ENCODE data around the gene USP17L26.
"Not testable (repeated sequence)": the region's sequence is repeated elsewhere in the genome, so short reads cannot be mapped to it uniquely, and the experiment has no call there.

Gene USP17L26, protein sequence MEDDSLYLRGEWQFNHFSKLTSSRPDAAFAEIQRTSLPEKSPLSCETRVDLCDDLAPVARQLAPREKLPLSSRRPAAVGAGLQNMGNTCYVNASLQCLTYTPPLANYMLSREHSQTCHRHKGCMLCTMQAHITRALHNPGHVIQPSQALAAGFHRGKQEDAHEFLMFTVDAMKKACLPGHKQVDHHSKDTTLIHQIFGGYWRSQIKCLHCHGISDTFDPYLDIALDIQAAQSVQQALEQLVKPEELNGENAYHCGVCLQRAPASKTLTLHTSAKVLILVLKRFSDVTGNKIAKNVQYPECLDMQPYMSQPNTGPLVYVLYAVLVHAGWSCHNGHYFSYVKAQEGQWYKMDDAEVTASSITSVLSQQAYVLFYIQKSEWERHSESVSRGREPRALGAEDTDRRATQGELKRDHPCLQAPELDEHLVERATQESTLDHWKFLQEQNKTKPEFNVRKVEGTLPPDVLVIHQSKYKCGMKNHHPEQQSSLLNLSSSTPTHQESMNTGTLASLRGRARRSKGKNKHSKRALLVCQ

DNA sequence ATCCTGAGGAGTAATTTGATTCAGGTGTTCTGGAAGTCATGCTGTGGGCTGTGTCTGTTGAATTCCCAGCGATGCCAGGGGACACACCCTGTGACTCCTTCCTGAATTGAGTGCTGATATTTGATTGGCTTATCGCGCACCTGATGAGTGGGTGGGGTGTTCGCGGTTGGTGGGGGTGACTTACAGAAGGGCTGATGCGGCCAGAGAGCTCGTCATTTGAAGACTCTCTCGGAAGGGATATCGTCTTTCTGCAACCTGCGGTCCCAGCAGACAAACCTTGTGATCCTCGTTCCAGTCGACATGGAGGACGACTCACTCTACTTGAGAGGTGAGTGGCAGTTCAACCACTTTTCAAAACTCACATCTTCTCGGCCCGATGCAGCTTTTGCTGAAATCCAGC is at the start of gene USP17L26:
Gene USP17L26 (plus strand): TSS at position 301 of the 400 bp plus-strand sequence. CDS start 0 bp downstream, at position 301.
- DNase-seq (ENCODE audit: low read depth), result not testable (repeated sequence)

DNA sequence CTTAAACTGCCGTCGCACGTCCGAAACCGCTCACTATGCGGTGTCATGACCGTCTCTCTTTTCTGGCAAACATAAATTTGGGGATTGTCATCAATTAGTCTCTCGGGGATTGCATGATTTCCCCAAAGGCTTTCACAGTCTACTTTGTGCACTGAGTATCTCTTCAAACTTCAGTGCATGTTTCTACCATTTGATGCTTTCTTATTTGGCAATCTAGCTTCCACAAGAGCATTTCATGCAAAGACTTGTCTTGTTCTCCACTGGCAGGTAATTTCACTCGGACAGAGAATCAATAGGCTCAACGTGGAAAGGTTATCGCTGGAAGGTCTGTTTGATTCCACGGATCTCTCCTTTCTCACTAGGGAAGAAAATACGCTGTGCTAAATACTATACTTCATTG is 10.3 kb upstream of the USP17L26 start:
- DNase-seq (ENCODE audit: low read depth), result not testable (repeated sequence)

DNA sequence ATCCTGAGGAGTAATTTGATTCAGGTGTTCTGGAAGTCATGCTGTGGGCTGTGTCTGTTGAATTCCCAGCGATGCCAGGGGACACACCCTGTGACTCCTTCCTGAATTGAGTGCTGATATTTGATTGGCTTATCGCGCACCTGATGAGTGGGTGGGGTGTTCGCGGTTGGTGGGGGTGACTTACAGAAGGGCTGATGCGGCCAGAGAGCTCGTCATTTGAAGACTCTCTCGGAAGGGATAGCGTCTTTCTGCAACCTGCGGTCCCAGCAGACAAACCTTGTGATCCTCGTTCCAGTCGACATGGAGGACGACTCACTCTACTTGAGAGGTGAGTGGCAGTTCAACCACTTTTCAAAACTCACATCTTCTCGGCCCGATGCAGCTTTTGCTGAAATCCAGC is 9.6 kb upstream of the USP17L26 start, which contains the start of gene USP17L24:
Gene USP17L24 (plus strand): TSS at position 301 of the 400 bp plus-strand sequence. CDS start 0 bp downstream, at position 301.
- DNase-seq (ENCODE audit: low read depth), result not testable (repeated sequence)

DNA sequence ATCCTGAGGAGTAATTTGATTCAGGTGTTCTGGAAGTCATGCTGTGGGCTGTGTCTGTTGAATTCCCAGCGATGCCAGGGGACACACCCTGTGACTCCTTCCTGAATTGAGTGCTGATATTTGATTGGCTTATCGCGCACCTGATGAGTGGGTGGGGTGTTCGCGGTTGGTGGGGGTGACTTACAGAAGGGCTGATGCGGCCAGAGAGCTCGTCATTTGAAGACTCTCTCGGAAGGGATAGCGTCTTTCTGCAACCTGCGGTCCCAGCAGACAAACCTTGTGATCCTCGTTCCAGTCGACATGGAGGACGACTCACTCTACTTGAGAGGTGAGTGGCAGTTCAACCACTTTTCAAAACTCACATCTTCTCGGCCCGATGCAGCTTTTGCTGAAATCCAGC is 4.8 kb upstream of the USP17L26 start, which contains the start of gene USP17L25:
Gene USP17L25 (plus strand): TSS at position 301 of the 400 bp plus-strand sequence. CDS start 0 bp downstream, at position 301.
- DNase-seq (ENCODE audit: low read depth), result not testable (repeated sequence)

DNA sequence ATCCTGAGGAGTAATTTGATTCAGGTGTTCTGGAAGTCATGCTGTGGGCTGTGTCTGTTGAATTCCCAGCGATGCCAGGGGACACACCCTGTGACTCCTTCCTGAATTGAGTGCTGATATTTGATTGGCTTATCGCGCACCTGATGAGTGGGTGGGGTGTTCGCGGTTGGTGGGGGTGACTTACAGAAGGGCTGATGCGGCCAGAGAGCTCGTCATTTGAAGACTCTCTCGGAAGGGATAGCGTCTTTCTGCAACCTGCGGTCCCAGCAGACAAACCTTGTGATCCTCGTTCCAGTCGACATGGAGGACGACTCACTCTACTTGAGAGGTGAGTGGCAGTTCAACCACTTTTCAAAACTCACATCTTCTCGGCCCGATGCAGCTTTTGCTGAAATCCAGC is 4.6 kb downstream of the USP17L26 start, which contains the start of gene USP17L5:
Gene USP17L5 (plus strand): TSS at position 301 of the 400 bp plus-strand sequence. CDS start 0 bp downstream, at position 301.
- DNase-seq (ENCODE audit: low read depth), result not testable (repeated sequence)

DNA sequence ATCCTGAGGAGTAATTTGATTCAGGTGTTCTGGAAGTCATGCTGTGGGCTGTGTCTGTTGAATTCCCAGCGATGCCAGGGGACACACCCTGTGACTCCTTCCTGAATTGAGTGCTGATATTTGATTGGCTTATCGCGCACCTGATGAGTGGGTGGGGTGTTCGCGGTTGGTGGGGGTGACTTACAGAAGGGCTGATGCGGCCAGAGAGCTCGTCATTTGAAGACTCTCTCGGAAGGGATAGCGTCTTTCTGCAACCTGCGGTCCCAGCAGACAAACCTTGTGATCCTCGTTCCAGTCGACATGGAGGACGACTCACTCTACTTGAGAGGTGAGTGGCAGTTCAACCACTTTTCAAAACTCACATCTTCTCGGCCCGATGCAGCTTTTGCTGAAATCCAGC is 9.4 kb downstream of the USP17L26 start, which contains the start of gene USP17L27:
Gene USP17L27 (plus strand): TSS at position 301 of the 400 bp plus-strand sequence. CDS start 0 bp downstream, at position 301.
- DNase-seq (ENCODE audit: low read depth), result not testable (repeated sequence)

DNA sequence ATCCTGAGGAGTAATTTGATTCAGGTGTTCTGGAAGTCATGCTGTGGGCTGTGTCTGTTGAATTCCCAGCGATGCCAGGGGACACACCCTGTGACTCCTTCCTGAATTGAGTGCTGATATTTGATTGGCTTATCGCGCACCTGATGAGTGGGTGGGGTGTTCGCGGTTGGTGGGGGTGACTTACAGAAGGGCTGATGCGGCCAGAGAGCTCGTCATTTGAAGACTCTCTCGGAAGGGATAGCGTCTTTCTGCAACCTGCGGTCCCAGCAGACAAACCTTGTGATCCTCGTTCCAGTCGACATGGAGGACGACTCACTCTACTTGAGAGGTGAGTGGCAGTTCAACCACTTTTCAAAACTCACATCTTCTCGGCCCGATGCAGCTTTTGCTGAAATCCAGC is 14.1 kb downstream of the USP17L26 start, which contains the start of gene USP17L28:
Gene USP17L28 (plus strand): TSS at position 301 of the 400 bp plus-strand sequence. CDS start 0 bp downstream, at position 301.
- not testable (repeated sequence) for DNase-seq (ENCODE audit: low read depth)

DNA sequence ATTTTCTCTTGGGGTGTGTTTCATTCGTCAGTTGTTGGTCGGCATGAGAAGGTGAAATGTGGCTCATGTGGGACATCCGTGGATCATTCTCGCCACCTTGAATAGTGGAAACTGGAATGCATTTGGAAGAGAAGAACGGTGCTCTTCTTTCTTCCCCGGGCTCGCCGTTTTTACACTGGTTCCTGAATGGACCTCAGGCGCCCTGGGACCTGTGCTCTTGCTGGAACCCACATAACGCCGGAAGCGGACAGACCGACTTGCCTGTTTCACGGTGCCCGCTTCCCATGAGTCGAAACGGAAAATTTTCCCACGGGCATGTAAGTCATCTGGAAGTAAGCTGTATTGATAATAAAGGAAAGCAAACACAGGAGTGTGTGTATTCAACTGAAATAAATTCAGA is 16.4 kb downstream of the USP17L26 start:
- not testable (repeated sequence) for DNase-seq (ENCODE audit: low read depth)

DNA sequence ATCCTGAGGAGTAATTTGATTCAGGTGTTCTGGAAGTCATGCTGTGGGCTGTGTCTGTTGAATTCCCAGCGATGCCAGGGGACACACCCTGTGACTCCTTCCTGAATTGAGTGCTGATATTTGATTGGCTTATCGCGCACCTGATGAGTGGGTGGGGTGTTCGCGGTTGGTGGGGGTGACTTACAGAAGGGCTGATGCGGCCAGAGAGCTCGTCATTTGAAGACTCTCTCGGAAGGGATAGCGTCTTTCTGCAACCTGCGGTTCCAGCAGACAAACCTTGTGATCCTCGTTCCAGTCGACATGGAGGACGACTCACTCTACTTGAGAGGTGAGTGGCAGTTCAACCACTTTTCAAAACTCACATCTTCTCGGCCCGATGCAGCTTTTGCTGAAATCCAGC is 18.9 kb downstream of the USP17L26 start, which contains the start of gene USP17L29:
Gene USP17L29 (plus strand): TSS at position 301 of the 400 bp plus-strand sequence. CDS start 0 bp downstream, at position 301.
- DNase-seq (ENCODE audit: low read depth), result not testable (repeated sequence)

DNA sequence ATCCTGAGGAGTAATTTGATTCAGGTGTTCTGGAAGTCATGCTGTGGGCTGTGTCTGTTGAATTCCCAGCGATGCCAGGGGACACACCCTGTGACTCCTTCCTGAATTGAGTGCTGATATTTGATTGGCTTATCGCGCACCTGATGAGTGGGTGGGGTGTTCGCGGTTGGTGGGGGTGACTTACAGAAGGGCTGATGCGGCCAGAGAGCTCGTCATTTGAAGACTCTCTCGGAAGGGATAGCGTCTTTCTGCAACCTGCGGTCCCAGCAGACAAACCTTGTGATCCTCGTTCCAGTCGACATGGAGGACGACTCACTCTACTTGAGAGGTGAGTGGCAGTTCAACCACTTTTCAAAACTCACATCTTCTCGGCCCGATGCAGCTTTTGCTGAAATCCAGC is 28.4 kb downstream of the USP17L26 start, which contains the start of gene USP17L30:
Gene USP17L30 (plus strand): TSS at position 301 of the 400 bp plus-strand sequence. CDS start 0 bp downstream, at position 301.
- DNase-seq (ENCODE audit: low read depth), result not testable (repeated sequence)

DNA sequence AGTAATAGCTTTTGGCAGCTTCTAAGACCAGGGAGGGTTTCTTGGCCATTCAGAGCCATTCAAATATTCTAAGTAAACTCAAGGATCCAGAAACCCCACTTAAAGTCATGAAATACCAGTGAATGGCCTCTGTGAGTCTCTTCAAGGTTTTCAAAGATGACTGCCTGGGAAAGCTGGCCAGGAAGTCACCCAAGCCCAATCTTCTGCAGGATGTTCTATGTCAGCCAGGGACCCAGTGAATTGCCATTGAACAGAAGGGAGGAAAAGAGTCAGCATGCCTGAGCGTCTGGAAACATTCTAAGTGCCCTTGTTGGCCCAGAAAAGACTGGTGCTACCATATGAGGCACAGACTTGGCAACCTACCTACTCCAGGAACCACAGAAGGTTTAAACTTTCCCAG is 45.4 kb downstream of the USP17L26 start:
- not testable (repeated sequence) for DNase-seq (ENCODE audit: low read depth)

DNA sequence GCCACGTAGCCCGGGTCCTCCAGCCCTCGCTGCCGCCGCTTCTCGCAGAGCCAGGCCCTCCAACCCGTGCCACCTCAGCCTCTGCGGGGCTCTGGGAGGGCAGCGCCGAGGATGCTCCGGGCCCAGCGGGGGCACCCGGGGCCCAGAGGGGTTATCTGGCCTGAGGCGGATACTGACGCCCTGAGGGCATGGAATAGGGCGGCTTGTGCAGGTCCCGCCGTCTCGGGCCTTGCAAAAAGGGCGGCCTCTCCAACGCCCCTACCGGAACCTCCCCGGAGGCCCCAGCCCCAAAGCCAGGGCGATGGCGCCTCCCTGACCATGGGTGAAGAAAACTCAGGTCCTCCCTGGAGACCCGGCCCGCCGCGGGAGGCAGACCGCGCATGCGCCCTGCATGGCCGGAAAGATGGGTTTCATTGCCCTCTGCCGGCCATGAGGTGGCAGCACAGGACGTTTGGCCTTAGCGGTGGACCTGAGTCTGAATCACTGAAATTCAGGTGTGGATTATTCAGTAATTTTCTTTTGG is 46.6 kb downstream of the USP17L26 start:
- not testable (repeated sequence) for DNase-seq (ENCODE audit: low read depth)

DNA sequence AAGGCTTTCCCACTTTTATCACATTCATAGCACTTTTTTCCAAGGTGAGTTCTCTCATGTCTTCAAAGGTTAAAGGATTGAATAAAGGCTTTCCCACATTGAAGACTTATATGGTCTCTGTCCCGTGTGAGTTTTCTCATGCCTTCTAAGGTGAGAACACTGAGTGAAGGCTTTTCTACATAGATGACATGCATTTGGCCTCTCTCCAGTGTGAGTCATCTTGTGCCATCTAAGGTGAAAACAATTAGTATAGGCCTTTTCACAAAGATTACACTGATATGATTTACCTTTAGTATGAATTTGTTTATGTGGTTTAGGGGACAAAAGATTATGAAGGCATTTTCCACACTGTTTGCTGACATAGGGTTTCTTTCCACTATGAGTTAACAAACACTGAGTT is 49.7 kb downstream of the USP17L26 start:
- no peak for DNase-seq (ENCODE audit: low read depth)

Data from stimulated activated CD8-positive, alpha-beta memory T cell treated with anti-CD3 and anti-CD28 coated beads, Interleukin-12 subunit alpha, Interleukin-12 subunit beta, amount 100 ng/mL, for 4 hours (primary cell).